CD1c-positive myeloid dendritic cell (primary cell): ENCODE measurements around the gene GFRA4.
"Not testable (repeated sequence)": the region's sequence is repeated elsewhere in the genome, so short reads cannot be mapped to it uniquely, and the experiment has no call there.

Experiments
- DNase-seq: peaks from one replicate; pipeline ENCODE4 v3.0.0-alpha.2; 2016; ENCODE audit errors: extremely low spot score

The GFRA4 gene

DNA sequence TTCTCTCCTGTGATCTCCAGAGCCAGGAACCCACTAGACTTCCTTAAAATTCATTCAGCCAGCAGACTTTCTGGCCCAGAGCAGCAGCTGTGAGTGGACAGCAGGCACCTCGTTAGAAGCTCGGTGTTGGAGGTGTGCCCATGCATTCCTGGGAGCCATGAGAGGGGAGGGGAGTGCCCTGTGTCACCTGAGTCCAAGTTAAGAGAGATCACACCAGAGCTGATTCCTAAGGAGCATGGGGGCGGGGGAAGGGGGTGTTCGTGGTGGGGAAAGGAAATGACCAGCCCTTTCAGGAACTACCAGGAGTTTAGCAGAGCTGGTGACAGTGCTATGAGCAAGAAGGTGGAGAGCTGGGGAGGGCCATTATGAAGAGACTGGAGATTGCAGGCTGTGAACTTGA lies 46.9 kb downstream of the GFRA4 start:
- no peak for DNase-seq

DNA sequence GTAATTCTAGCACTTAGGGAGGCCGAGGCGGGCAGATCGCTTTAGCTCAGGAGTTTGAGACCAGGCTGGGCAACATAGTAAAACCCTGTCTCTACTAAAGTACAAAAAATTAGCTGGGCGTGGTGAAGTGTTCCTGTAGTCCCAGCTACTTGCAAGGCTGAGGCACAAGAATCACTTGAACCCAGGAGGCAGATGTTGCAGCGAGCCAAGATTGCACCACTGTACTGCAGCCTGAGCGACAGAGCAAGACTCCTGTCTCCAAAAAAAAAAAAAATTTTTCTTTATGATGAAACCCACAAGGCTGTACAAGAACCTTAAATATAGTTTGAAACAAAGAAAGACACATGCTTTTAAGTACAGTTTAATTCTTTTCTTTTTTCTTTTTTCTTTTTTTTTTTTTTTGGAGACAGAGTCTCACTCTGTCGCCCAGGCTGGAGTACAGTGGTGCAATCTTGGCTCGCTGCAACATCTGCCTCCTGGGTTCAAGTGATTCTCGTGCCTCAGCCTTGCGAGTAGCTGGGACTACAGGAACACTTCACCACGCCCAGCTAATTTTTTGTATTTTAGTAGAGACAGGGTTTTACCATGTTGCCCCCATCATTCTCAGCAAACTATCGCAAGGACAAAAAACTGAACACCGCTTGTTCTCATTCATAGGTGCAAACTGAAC lies 47.9 kb downstream of the GFRA4 start:
- DNase-seq = not testable (repeated sequence)

- DNase-seq = no peak
Observed at GRCh38 chr20:3614466-3614865, 48.7 kb downstream of the GFRA4 start.

- DNase-seq = no peak
Observed at GRCh38 chr20:3613821-3614440, 49.3 kb downstream of the GFRA4 start.

DNA sequence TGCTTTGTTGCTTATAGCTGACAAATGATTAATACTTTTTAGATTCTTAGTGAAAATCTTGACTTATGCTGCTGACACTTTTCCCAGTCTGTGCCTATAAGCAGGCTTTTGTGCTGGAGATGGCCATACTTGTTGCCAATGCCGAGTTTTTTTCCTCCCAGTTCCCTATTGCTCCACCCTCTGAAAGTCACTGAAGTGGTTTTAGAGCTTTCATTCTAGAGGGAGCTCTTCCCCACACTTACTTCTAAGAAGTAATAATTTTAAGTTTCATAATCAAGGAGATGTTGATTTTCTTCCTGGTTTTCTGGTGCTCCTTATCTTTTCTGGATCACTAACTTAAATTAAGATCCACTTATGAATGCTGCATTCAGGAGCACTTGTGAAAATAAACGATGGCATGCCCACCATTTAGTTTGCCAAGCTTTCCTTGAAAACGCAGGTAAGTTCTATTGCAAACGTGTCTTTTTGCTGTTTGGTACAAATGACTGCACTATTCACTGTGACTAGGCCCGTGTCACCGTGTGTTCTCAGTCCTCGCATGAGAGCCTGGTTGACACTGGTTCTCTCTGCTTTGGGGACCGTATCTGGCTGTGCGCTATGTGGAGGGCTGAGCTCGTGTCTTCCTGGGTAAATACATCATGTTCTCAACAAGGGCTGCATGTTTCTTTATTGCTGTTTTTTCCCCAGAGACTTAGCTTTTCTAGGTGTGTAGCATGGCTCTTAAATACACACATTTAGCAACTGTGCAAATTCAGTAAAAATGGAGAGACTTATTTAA lies 50.2 kb downstream of the GFRA4 start:
- DNase-seq = no peak

DNA sequence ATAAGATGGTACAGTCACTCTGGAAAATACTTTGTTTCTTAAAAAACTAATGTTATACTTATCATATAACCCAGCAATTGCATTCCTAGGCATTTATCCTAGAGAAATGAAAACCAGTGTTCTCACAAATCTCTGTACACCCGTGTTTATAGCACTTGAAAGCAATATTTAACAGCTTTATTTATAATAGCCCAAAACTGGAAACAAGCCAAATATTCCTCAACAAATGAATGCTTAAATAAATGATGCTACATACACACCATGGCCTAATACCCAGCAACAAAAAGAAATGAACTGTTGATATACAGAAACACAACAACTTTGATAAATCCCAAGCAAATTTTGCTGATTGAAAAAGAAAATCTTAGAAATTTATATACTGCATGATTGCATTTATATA lies 51.3 kb downstream of the GFRA4 start:
- DNase-seq = no peak
